ENCODE measurements around the gene WDR86. TPM values are rescaled to one million over a fixed set of nuclear protein-coding genes. Genes with fewer than 3 reads are reported as not detected.

WDR86 gene
- total RNA-seq, 1 experiment from 2014 or later: 8.1 TPM

- Mint-ChIP-seq H3K27ac (no peak overlapping the region), H3K27me3 (ENCODE audit: low read depth) (peaks cover 7% of the 10 kb centered on the region), H3K9me3 (no peaks in the 10 kb centered on the region), H3K36me3 (ENCODE audit: insufficient read depth in 1 of 3, low read depth in 3 of 3) (no peaks in the 10 kb centered on the region; a peak in 1 of 7 replicates), H3K4me1 (peaks cover 33 to 41% of the 10 kb centered on the region in 2 experiments), H3K4me3 (no peak overlapping the region)
- no peak overlapping the region for H2BK15ac ChIP-seq (ENCODE audit: low read depth, low read length)
- H3K79me1 ChIP-seq (ENCODE audit: insufficient read depth, low read depth, low read length, poor library complexity, severe bottlenecking): no peaks in the 10 kb centered on the region
- H2BK12ac ChIP-seq (ENCODE audit: insufficient read length, low read depth, low read length): no peak overlapping the region
- no peak overlapping the region for H3T11ph ChIP-seq (ENCODE audit: low read length)
- no CpG with 5 or more reads among the region's 5 CpGs for WGBS (ENCODE audit: extremely low coverage, insufficient read length, low lambda C conversion rate)
- no peaks in the 10 kb centered on the region for H3K23me2 ChIP-seq (ENCODE audit: insufficient read length, low read depth, low read length, poor library complexity, severe bottlenecking)
- H3K79me2 ChIP-seq (ENCODE audit: insufficient read depth, low read length): no peaks in the 10 kb centered on the region
- no peak overlapping the region for H2BK20ac ChIP-seq (ENCODE audit: low read depth, low read length, poor library complexity, severe bottlenecking)
- H3K27ac ChIP-seq (ENCODE audit: insufficient read length, low read depth, low read length): no peak overlapping the region
- no peaks in the 10 kb centered on the region for H3K9me3 ChIP-seq (ENCODE audit: control insufficient read depth, low read depth, low read length)
- no peak overlapping the region for H3K4ac ChIP-seq (ENCODE audit: low read depth, low read length)
- H4K8ac ChIP-seq (replicated peaks; ENCODE audit: insufficient read length, low read depth, low read length): no peak overlapping the region
- H4K5ac ChIP-seq (ENCODE audit: insufficient read length, low read depth, low read length): no peak overlapping the region
- no peaks in the 10 kb centered on the region for H4K20me1 ChIP-seq (ENCODE audit: control insufficient read depth, insufficient read depth, insufficient read length)
- no peaks in the 10 kb centered on the region for H3K27me3 ChIP-seq (ENCODE audit: insufficient read depth, low read length)
- no peak for TF ChIP-seq CTCF (conservative IDR thresholded peaks at IDR 0.05)
- no peak overlapping the region for H3K23ac ChIP-seq (ENCODE audit: insufficient read length, low read depth, low read length)
- H3K4me2 ChIP-seq (ENCODE audit: insufficient read depth, insufficient read length, low read length): no peak overlapping the region
- H2BK5ac ChIP-seq (ENCODE audit: insufficient read length, low read length): no peak overlapping the region
- no peak overlapping the region for H2AK5ac ChIP-seq (ENCODE audit: insufficient read length, low read length)
- H2BK120ac ChIP-seq (ENCODE audit: low read depth, low read length, poor library complexity, severe bottlenecking): no peak overlapping the region
- no peak for DNase-seq
- H3K14ac ChIP-seq (ENCODE audit: insufficient read depth, low read length): no peak overlapping the region
- no peak overlapping the region for H2AFZ ChIP-seq (ENCODE audit: low read length)
- no peak overlapping the region for H3K18ac ChIP-seq (ENCODE audit: insufficient read length, low read depth, low read length)
- H3K56ac ChIP-seq (ENCODE audit: insufficient read length, low read depth, low read length): no peak overlapping the region
- H3K9ac ChIP-seq (ENCODE audit: extremely low read depth, insufficient read length, low read length): no peak overlapping the region
- no peak overlapping the region for H4K91ac ChIP-seq (ENCODE audit: insufficient read length, low read depth, low read length)
- H3K4me1 ChIP-seq (ENCODE audit: insufficient read depth, low read length): peaks cover 3% of the 10 kb centered on the region; the same call in 1 of the 2 replicates
Observed at GRCh38 chr7:151429237-151429559, 19.4 kb upstream of the WDR86 start.
